GM19463 (cell line): ENCODE results near the gene TMCC2.
A peak's percentile ranks its signal among the peaks of the same experiment; 100 is the strongest.

Experiments
- ATAC-seq: cut with Tn5 transposase; IDR thresholded peaks from one replicate; pipeline ENCODE4 v1.9.1; 2021; ENCODE audit warnings: mild to moderate bottlenecking, moderate library complexity; ENCODE audit not compliant: unreplicated experiment

The TMCC2 gene

DNA sequence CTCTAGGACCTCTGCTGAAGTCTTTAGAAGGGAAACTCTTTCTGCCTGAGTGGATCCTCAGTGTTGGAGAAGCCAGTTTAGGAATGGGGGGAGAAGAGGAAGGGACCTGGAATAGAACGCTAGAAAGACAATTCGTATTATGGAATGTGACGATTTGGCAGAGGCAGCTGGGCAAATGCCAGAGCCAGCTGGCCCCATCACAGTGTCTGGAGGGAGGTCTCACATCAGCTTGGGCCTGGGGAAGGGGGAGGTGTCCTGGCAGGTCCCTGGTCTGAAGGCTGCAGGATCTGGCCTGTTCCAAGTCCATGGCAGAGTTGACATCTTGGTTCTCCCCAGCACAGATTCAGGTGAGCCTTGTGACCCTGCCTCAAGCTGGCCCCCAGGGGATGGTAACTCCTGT is 11.3 kb downstream of the TMCC2 start:
- ATAC-seq: no peak

DNA sequence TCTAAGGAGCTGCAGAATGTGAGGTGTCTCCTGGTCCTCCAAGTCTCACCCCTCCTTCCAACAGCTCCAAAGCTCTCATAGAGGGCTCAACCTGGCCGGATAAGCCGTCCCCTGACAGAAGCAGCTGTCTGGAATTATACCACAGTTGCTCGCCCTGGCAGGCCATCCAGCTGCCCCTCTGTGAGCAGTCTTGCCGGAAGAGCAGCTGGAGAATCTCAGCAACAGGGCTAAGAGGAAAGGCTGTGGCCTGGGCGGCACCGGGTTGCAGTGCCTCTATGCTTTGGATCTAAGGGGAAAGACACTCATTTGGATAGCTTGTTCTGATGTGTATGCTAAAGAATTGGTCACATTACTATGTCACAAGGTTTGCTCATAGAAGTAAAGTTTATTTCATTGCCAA is 12.4 kb downstream of the TMCC2 start:
- ATAC-seq: no peak

DNA sequence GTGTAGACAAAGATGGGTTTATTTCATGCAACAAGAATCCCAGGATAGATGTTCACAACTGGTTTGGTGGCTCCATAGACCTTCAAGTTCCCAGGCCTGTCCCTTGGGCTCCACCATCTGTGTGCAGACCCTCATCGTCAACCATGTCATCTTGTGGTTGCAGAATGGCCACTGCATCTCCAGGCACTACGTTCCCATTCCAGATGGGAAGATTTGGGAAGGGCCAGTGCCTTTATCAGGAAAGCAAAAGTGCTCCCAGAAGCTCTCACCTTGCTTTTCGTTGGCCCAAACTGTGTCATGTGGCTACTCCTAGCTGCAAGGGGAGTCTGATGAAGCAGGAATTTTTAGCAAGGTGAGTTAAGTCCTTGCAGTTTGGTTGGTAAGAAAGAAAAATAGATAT is 12.8 kb downstream of the TMCC2 start:
- ATAC-seq: no peak

DNA sequence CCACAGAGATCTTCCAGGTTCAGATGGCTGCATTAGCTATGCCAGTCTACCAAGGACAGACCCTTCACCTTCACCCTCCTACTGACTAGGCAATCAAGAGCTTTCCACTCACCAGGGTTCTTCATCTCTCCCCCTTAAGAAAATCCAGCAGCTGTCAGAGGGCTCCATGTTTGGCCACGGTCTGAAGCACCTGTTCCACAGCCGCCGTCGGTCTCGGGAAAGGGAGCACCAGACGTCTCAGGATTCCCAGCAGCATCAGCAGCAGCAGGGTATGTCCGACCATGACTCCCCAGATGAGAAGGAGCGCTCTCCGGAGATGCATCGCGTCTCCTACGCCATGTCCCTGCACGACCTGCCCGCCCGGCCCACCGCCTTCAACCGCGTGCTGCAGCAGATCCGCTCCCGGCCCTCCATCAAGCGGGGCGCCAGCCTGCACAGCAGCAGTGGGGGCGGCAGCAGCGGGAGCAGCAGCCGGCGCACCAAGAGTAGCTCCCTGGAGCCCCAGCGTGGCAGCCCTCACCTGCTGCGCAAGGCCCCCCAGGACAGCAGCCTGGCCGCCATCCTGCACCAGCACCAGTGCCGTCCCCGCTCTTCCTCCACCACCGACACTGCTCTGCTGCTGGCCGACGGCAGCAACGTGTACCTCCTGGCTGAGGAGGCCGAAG is 13.8 kb downstream of the TMCC2 start:
- no peak for ATAC-seq

DNA sequence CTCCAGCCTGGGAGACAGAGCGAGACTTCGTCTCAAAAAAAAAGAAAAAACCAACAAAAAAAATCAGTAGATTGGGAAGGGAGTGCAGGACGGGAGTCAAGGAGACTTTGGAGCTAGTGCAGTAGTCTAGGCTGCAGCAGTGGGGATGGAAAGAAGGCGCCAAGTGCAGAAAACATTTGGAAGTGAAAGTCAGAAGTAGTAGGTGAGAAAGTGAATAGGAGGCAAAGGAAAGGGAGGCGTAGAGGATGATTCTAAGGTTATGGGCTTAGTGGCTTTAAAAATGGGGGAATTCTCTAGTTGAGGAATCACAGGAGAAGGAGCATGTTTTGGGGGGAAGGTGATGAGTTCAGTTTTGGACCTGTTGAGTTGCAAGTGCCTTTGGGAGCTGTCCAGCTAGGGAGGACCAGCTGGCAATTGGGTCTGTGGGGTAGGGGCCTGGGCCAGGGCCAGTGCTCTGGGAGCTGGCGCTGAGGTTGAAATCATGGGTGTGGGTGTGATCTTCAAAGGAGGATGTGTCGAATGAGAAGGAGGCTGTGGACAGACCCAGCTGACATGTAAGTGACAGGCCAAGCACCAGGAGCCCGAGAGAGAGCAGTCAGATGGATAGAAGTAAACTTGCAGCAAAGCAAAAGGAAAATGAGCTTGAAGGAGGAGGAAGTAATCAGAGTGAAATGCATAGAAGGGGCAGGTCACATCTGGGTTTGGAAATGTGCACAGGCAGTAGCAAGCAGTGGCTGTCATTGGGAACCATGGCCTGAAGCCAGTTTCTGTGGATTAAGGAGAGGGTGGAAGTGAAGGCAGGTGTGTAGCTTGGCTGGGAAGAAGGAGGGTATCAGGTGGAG is 15.8 kb downstream of the TMCC2 start:
- ATAC-seq: no peak

DNA sequence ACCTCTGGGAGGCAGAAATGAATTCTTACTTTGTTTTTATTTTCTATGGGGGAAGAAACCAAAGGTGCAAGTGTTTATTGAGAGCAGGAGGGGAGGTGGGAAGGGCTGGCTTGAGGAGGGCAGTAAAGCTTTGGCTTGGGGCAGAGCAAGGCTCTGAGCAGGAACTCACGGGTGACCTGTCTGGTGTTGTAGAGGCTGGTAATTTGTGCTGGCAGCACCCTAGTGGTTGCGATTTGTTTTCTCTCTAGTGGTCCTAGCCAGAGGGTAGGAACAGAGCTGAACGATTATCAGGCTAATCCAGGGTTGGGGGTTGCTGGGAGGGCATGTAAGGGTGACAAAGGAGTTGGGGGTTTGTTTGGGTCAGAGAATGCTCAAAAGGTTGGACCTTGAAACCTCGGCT is 16.6 kb downstream of the TMCC2 start:
- ATAC-seq: no peak

DNA sequence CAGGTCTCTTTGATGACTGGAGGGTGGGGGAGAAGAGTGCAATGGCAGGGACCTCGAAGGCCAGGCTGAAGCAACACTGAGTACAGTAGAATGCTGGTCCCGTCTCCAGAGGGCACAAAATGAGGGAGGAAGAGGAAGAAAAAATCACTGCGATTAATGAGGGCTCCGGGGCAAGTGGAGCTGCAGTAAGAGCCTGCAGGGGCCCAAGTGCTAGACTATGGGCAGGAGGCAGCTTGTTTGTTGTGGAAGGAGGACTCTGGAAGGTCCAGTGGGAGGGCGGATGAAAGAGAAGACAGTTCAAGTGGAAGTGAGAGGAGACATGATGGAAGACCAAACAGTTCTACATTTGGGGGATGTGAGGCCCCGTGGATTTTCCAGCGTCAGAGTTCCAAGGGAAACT is 17.4 kb downstream of the TMCC2 start:
- no peak for ATAC-seq

DNA sequence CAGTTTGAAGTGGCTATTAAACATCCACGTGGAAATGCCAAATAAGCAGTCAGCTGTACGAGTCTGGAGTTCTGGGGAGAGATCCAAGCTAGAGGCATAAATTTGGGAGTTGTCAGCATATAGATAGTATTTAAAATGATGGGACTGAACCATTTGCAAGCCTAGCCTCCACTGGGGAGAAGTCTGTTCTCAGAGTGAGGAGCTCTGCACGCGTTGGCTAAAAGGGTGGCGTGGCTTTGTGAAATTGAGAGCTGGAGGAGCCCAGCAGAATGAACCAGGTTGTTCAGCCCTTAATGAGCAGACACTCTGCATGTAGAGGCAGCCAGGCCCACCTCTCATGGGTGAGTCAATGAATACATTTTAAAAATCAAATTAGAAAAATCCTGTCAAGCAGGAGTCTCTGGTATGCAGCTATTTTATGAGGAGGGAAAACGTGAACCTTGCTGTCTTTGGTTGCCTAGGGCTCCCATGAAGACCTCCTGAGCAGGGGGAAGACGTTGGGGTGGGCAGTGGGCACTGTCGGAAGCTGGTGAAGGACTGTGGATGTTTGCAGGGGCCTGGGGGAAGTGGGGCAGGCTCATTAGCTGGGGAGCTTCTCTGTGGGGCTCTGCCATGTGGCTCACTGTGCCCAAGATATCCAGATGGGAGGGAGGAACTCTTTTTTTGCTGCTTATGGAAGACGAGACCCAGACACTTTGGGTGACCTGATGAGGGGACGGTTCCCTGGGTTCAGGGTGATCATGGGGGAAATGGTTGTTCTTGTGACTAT is 18.8 kb downstream of the TMCC2 start:
- no peak for ATAC-seq

DNA sequence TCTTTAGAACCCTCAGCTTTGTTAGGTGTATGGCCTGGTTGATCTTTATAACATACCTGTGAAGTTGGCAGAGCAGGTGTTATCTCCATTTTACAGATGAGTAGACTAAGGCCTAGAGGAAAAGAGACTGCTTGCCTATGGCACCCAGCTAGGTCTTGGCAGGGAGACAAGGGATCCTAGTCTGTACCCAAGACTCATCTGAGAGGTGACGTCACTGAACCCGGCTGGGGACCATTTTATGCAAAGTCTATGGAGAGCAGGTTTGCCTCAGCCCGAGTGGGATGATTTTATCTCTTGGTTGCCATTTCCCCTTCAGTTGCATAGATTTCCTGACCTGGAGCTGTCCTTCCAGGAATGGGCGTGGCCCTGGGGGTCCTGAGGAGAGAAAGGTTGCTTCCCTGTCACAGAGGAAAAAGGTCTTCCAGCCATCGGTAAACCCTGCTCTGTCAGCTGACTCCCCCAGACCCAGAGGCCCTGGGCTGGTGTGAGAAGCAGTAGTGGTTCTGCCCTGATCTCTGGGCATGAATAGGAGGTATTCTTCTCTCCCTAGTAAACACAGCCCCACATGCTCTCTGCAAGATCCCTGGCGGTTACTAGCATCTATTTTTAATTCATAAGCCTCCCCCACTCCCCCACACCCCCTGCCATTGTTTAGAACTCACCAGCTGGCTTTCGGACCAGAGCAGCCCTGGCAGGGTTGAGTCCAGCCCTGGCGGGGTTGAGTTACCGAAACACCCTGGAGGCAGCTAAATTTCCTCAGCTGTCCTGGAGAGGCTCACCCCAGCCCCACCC is 19.6 kb downstream of the TMCC2 start:
- ATAC-seq: no peak

DNA sequence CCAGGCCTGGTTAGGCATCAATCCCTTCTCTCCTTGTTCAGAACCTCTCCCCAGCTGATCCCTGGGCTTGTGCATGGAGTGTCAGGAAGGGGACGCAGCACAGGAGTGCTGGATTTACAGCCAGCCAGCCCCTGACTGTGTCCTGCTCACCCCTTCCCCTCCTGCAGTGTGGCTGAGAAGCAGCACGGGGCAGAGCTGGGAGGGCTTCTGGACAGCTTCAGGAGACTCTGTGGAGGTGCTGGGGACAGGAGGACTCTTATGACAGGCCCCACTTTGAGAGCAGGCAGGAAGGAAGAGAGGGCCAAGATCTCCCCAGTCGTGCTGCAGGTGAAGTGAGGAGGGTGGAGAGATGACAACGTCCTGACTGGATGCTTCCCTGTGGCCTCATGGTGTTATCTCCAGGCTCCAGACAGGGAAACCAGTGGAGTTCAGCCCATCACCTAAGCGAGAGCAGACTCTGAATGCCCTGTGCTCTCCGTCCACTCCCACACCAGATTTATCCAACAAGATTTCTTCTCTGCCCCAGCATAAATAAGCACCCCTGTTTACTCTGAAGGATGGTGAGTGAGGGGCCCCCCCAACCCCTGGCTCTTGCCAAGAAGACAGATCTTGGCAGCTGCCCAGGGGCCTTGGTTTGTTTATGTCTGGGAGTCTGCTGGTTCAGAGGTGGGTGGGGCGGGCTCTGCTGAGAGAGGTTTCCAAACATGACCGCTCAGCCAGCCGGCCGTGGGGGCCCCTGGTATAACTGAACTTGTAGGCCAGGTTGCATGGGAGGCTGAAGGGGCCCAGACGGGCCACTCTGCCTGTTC is 21.3 kb downstream of the TMCC2 start:
- no peak for ATAC-seq

DNA sequence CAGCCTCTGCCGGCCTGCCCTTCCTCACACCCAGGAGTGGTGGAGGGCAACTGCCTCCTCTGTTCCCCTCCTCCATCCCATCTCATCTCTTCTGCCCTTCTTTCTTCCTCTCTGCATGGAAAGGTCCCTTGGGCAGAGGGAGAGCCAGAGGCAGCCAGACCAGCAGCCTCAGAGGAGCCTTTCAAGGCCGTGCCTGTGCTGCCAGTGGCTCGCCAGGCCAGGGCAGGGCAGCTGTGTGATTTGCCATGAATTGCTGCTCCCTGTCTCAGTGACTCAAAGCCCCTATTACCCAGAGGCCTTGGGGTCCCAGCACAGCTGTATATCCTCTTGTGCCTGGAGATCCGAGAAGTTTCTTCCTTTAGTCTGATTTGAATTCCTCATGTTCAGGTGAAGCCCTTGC is 21.9 kb downstream of the TMCC2 start:
- ATAC-seq: no peak

DNA sequence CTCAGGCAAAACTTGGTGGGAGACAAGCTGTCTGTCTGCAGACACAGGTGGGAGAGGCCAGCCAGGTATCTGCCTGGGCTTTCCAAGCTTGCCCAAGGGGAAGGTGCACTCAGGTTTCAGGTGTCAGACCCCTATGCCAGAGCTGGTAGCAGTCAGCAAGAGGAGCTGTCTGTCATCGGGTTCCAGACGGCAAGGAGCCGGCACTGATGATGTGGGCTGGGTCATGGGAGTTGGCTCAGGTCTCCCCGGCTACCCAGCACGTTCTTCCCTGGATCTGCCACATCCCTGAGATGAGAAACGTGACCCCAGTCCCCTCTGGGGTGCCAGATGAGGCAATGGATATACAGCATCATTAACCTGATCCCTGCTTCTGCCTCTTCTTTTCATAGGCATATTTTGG is 23.0 kb downstream of the TMCC2 start:
- ATAC-seq: no peak

DNA sequence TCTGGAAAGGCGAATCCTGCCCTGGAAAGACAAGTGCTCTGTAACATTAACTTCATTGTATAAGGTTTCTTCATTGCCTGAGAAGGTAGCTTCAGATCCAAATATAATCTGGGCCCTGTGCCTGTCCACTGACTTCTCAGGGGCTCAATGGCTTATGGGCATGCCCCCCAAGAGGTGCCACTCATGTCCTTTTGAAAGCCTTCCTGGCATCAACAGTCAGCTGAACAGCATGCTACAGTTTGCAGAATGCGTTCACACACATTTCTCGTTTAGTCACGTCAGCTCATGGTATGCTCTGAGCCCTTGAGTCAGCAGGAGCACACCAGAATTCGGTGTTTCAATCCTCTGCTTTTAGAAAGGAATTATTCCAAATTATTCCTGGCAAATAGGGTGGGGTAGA is 23.8 kb downstream of the TMCC2 start:
- ATAC-seq: no peak

DNA sequence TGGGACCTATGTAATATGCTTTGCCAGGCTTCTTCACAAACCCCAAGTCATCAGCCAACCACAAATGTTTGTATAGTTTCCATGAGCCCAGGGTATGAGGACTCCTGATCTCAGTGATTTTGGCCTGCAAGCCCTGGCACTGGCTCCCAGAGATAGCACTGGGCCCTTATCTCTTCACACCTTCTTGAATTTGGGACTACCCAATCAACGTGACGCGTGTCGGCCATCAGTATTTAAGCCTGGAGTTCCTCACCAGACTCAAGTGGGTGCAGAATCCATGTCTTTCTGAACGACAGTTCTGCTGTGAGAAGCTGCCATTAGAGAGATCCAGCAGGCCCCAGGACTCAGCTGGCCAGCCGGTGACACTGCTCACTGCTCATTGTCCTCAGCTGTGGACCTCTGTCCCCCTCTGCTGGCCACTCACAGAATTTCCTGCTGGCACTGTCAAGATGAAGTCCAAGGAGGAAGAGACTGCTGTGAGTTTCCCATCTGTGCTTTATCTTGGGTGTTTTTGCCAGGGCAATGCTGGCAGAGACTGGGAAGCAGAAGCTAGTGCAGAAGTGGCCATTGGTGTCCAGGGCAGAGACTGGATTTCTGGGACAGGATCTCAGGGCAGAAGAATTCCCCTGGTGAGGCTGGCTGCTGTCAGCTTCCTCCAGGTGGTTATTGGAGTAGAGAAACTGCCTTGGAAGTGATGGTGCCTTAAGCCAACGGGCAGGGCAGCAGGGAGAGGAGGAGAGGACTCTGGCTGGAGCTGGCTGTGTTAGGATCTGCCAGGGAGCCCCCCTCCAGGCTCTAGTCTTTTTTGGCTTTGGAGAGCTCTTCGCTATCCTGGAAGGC is 28.4 kb downstream of the TMCC2 start:
- peak; percentile 48 for ATAC-seq

DNA sequence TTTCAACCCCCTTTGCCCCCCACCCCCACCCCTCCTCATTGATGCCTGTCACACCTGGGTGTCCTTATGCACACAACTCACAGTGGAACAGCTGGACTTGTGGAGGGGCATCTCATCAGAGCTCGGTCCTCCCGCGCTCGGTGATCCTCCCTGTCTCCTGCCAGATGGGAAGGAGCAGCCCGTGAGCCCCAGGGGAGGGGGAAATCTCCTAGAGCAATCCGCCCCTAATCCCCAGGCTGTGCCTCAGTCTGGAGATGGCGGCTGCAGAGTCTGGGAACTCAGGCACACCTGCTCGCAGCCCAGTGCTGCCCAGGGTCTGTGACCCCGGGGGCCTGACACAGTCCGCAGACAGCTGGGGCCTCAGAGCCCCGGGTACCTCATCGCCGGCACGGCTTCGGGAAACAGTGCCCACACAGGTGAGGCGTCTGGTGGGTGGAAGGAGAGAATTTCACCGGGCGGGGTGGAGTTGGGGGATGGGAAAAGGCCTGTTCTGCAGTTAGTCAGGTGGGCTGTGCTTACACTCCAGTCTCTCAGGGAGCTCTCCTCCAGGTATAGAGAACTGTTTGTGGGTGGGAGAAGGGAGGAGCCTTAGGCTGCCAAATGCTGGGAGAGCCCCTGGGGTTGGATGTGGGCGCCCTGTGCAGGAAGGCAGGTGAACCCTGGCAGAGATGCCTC is 29.3 kb downstream of the TMCC2 start:
- no peak for ATAC-seq

DNA sequence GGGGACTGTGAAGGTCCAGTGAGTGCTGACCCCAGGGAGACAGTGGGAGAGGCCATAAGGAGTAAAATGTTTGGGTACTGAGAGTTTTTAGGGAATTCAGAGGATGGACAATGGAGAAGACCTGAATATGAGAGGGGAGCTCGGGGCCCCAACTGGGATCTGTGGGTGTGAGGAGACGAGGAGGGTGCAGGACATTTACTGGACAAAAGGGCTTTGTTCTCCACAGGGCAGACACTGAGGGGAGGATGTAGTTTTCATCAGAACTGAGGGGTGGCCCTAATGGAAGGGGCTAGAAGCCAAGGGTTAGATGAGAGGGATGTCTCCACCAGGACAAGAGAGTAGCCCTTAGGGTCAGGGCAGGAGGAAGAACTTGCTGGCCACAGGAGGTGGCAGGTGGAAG is 30.0 kb downstream of the TMCC2 start:
- ATAC-seq: no peak

DNA sequence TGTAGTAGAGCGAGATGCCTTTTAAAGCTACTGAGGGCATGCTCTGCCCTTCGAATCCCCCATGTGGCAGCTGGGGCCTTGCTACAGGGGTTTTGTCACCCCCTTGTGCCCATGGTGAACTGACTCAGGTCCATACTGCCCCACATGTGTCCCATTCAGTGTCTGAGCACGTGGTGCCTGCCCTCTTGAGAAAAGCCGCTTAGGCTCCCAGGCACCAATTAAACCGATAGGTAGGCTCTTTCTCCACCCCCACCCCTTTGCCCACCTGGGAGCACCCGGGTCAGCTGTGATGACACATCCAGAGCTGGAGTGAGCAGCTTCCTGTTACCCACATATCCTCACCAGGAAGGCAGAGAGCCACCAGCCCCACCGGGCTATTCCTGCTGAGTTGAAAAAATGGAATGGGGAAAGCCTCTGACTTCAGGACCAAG is 30.5 kb downstream of the TMCC2 start:
- no peak for ATAC-seq

DNA sequence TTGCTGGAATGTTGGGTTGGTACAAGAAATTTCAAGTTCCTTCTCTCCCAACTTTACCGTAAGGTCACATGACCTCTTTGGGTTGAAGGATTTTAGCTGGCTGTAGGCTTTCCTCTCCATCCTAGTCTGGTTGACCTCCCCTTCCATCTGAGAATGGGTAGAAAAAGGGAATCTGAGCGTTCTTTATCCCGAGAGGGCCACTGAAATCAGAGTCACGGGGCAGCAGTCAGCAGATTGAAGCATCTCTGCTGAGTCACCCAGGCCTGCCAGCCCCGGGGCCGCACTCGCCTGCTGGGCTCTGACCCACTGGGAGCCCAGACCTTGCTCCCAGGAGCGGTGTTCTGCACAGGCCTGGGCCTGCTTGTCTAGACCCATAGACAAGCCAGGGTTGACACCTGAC is 31.0 kb downstream of the TMCC2 start:
- ATAC-seq: no peak

DNA sequence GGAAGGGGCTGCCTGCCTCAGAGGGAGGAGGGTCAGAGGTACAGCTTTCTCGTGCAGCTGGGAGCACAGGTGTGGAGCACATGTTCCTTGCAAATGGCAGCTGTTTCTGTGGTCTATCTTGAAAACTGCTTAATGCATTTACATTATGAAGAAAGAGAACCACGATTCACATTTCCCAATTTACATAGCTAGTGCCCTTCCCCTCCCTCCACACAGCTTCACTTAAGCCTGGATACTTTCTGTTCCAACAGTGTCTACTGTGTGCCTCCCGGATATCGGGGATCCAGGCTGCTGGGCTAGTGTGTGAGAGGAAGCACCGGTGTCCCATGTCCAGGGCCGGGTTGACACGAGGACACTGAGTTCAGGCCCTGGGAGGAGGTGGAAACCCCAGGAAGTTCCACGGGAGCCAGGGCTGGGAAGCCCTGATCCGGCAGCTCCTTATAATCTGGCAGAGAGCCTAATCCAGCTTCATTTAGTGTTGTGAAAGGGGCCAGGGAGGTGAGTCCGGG is 31.6 kb downstream of the TMCC2 start:
- no peak for ATAC-seq
